B cell (primary cell): ENCODE results near the gene TNNT3.

ENCODE experiments used
- EZH2 ChIP-seq: IDR thresholded peaks from 2 replicates; pipeline ENCODE4 v1.6.1; 2012; ENCODE audit warnings: borderline replicate concordance, low read depth, mild to moderate bottlenecking, moderate library complexity, low read length; ENCODE audit not compliant: insufficient read depth, poor library complexity, severe bottlenecking
- TF ChIP-seq, protein P1 (sequence below): fragments of 200-600 bp; IDR thresholded peaks from one replicate; pipeline ENCODE4 v1.8.0; 2022; ENCODE audit warnings: antibody characterized with exemption, mild to moderate bottlenecking

DNA sequence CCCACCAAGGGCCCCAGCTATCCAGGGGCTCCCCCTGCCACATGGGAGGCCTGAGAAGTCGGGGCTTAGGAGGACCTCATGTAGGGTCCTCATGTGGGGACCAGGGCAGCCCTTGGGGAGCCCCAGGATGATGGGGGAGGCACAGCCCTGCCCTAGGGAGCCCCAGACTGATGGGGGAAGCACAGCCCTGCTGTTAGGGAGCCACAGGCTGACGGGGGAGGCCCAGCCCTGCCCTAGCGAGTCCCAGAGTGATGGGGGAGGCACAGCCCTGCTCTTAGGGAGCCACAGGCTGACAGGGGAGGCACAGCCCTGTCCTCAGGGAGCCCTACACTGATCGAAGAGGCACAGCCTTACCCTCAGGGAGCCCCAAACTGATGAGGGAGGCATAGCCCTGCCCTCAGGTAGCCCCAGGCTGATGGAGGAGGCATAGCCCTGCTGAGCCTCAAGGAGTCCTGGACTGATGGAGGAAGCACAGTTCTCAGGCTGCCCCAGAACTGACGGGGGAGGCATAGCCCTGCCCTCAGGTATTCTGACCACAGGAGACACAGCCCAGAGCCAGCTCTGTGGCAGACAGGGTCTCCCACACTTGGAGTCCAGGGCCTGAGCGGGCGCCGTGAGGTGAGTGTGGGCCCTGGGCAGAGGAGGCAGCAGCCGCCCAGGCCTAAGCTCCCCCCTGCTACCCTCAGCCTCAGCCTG is 38.6 kb upstream of the TNNT3 start:
- TF ChIP-seq, protein P1, sequence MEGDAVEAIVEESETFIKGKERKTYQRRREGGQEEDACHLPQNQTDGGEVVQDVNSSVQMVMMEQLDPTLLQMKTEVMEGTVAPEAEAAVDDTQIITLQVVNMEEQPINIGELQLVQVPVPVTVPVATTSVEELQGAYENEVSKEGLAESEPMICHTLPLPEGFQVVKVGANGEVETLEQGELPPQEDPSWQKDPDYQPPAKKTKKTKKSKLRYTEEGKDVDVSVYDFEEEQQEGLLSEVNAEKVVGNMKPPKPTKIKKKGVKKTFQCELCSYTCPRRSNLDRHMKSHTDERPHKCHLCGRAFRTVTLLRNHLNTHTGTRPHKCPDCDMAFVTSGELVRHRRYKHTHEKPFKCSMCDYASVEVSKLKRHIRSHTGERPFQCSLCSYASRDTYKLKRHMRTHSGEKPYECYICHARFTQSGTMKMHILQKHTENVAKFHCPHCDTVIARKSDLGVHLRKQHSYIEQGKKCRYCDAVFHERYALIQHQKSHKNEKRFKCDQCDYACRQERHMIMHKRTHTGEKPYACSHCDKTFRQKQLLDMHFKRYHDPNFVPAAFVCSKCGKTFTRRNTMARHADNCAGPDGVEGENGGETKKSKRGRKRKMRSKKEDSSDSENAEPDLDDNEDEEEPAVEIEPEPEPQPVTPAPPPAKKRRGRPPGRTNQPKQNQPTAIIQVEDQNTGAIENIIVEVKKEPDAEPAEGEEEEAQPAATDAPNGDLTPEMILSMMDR, result no peak
- no peak for TF ChIP-seq EZH2
